GM12892 (cell line): ENCODE measurements around the gene PCSK6.

ENCODE experiments used
- POLR2A ChIP-seq: IDR thresholded peaks from 2 replicates; pipeline ENCODE4 v1.6.1; 2011; ENCODE audit warnings: low read depth, low read length, control low read depth
- POLR2AphosphoS5 ChIP-seq: IDR thresholded peaks from 2 replicates; pipeline ENCODE4 v1.6.1; 2011; ENCODE audit warnings: low read depth, low read length, control low read depth
- TAF1 ChIP-seq: IDR thresholded peaks from 2 replicates; pipeline ENCODE4 v1.6.1; 2011; ENCODE audit warnings: low read depth, mild to moderate bottlenecking, control low read depth, low read length, borderline replicate concordance

GRCh38 chr15:101342056-101342455 is 147.5 kb downstream of the PCSK6 start:
- TF ChIP-seq POLR2A (no peak), TAF1 (no peak), POLR2AphosphoS5 (no peak)
